Mucosa of stomach (tissue), 1 donor: ENCODE data around the gene PRPH2.

ENCODE experiments used
- H3K27me3 ChIP-seq: one replicate; pipeline ENCODE4 v1.7.0; 2013; ENCODE audit warnings: mild to moderate bottlenecking, low read length; ENCODE audit not compliant: control insufficient read depth, insufficient read depth
- H3K36me3 ChIP-seq: one replicate; pipeline ENCODE4 v1.7.0; 2013; ENCODE audit warnings: low read length; ENCODE audit not compliant: control insufficient read depth, insufficient read depth
- H3K4me1 ChIP-seq: one replicate; pipeline ENCODE4 v1.7.0; 2013; ENCODE audit warnings: mild to moderate bottlenecking, low read length; ENCODE audit not compliant: control insufficient read depth, insufficient read depth
- H3K4me3 ChIP-seq: one replicate; pipeline ENCODE4 v1.7.0; 2013; ENCODE audit warnings: low read length
- H3K9ac ChIP-seq: one replicate; pipeline ENCODE4 v1.7.0; 2013; ENCODE audit warnings: mild to moderate bottlenecking, low read length, moderate library complexity
- H3K9me3 ChIP-seq: one replicate; pipeline ENCODE4 v1.7.0; 2013; ENCODE audit warnings: mild to moderate bottlenecking, low read length, moderate library complexity; ENCODE audit not compliant: control insufficient read depth
- donor health status: Pancreatic carcinoma.

The PRPH2 gene

DNA sequence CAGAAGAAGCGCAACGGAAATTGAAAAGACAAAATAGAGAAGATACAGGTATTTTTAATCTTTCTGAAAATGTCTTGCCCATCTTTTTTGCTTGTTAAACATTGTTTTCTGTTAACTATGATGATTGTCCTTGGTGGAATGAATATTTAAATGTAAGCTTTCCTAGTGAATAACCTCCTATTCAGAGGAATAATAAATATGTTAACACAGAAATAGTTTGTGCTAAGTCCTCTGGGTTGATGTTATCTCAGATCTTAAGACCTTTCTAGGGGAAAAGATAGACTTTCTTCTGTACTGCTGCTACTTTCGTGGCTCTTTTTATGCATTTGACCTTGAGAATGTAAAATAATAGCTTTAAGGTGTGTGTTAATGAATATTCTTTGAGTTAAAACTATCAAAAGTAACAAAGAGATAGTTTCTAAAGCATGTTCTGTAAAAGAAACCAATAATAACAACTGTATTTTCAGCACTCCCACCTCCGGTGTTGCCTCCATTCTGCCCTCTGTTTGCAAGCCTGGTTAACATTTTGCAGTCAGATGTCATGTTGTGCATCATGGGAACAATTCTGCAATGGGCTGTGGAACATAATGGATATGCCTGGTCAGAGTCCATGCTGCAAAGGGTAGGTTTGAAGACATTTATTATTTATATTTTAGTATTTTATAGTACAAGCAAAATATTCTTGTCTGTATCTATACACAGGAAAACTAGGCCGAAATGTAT lies 70.2 kb downstream of the PRPH2 start:
- H3K9ac ChIP-seq, result no peak overlapping the region
- no peak overlapping the region for H3K4me3 ChIP-seq
- no peaks in the 10 kb centered on the region for H3K36me3 ChIP-seq
- no peaks in the 10 kb centered on the region for H3K9me3 ChIP-seq
- H3K27me3 ChIP-seq, result no peaks in the 10 kb centered on the region
- no peaks in the 10 kb centered on the region for H3K4me1 ChIP-seq
